Hepatic stellate cell (primary cell): ENCODE measurements around the gene PIP5K1B.
A peak's percentile ranks its signal among the peaks of the same experiment; 100 is the strongest.
"Not testable (repeated sequence)": the region's sequence is repeated elsewhere in the genome, so short reads cannot be mapped to it uniquely, and the experiment has no call there.

Experiments
- DNase-seq: peaks from one replicate; pipeline ENCODE4 v3.0.0; 2011; ENCODE audit warnings: low spot score

PIP5K1B gene

GRCh38 chr9:69030851-69031645 lies 326.0 kb downstream of the PIP5K1B start:
- no peak for DNase-seq

GRCh38 chr9:69034071-69034470 lies 329.0 kb downstream of the PIP5K1B start:
- no peak for DNase-seq

GRCh38 chr9:69035438-69036308 lies 330.6 kb downstream of the PIP5K1B start, which contains the start of gene FXN:
TSS of gene FXN (plus strand) at chr9:69035752. CDS start at chr9:69035783, 31 bp downstream.
- peak; percentile 93 for DNase-seq

- DNase-seq, result peak; percentile 14
Observed at GRCh38 chr9:69036309-69036708, 331.3 kb downstream of the PIP5K1B start.

GRCh38 chr9:69036799-69037198 lies 331.8 kb downstream of the PIP5K1B start:
- DNase-seq, result no peak

- DNase-seq, result no peak
Observed at GRCh38 chr9:69040646-69041045, 335.6 kb downstream of the PIP5K1B start.

GRCh38 chr9:69044240-69045219 lies 339.5 kb downstream of the PIP5K1B start:
- DNase-seq, result peak; percentile 25

GRCh38 chr9:69045821-69046220 lies 340.8 kb downstream of the PIP5K1B start:
- DNase-seq, result no peak

- no peak for DNase-seq
Observed at GRCh38 chr9:69046723-69047122, 341.7 kb downstream of the PIP5K1B start.

GRCh38 chr9:69047371-69047770 lies 342.3 kb downstream of the PIP5K1B start:
- DNase-seq, result no peak

- DNase-seq, result no peak
Observed at GRCh38 chr9:69049094-69049493, 344.1 kb downstream of the PIP5K1B start.

GRCh38 chr9:69050936-69051335 lies 345.9 kb downstream of the PIP5K1B start:
- DNase-seq, result not testable (repeated sequence)

GRCh38 chr9:69054989-69055388 lies 349.9 kb downstream of the PIP5K1B start:
- no peak for DNase-seq

GRCh38 chr9:69056191-69056815 lies 351.3 kb downstream of the PIP5K1B start:
- no peak for DNase-seq

- no peak for DNase-seq
Observed at GRCh38 chr9:69058101-69058500, 353.1 kb downstream of the PIP5K1B start.
